Hepatocyte (in vitro differentiated cells): ENCODE data around the gene ZNF488.

Source experiments
- EZH2 ChIP-seq: fragments of 200-600 bp; sonication (generic); IDR thresholded peaks from 2 replicates; pipeline ENCODE4 v1.6.1; 2016; ENCODE audit warnings: antibody characterized with exemption, mild to moderate bottlenecking, borderline replicate concordance
- TF ChIP-seq, protein P1 (sequence below): fragments of 200-600 bp; sonication (generic); IDR thresholded peaks from 2 replicates; pipeline ENCODE4 v1.5.1; 2016; ENCODE audit warnings: antibody characterized with exemption, mild to moderate bottlenecking; ENCODE audit not compliant: poor library complexity

DNA sequence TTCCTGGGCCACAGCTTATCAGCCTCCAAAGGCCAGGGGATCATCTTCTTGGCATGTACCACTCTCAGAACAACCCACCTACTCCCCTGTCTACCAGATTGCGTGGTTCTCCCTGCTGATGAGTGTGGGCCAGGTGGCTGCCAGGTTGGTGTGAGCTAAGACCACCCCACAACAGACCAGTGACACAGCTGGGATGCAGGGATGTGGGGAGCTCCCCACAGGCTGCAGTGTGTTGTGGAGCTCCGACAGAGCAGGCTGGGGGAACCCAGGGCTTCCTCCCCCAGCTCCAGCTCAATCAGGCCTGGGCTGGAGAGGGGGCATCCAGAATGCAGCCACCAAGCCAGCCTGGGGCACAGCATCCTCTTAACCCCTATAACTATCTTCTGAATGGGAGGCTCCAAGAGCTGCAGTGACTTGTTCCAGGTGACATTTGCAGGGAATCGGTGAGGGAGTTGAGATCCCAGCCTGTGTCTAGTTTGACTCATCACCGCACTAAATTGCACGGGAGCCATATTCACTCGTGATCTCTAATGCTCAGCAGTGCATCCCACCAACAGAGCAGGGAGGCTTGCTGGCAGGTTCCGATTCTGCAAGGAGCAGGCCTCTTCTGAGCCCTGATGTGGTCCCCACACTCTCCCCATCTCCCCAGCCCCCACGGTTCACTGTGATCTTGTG is 62.4 kb downstream of the ZNF488 start:
- TF ChIP-seq, protein P1, sequence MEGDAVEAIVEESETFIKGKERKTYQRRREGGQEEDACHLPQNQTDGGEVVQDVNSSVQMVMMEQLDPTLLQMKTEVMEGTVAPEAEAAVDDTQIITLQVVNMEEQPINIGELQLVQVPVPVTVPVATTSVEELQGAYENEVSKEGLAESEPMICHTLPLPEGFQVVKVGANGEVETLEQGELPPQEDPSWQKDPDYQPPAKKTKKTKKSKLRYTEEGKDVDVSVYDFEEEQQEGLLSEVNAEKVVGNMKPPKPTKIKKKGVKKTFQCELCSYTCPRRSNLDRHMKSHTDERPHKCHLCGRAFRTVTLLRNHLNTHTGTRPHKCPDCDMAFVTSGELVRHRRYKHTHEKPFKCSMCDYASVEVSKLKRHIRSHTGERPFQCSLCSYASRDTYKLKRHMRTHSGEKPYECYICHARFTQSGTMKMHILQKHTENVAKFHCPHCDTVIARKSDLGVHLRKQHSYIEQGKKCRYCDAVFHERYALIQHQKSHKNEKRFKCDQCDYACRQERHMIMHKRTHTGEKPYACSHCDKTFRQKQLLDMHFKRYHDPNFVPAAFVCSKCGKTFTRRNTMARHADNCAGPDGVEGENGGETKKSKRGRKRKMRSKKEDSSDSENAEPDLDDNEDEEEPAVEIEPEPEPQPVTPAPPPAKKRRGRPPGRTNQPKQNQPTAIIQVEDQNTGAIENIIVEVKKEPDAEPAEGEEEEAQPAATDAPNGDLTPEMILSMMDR: no peak
- no peak for TF ChIP-seq EZH2
